ENCODE results near the gene ADAM12.
"Not testable (repeated sequence)": the region's sequence is repeated elsewhere in the genome, so short reads cannot be mapped to it uniquely, and the experiment has no call there.

ADAM12 gene

DNA sequence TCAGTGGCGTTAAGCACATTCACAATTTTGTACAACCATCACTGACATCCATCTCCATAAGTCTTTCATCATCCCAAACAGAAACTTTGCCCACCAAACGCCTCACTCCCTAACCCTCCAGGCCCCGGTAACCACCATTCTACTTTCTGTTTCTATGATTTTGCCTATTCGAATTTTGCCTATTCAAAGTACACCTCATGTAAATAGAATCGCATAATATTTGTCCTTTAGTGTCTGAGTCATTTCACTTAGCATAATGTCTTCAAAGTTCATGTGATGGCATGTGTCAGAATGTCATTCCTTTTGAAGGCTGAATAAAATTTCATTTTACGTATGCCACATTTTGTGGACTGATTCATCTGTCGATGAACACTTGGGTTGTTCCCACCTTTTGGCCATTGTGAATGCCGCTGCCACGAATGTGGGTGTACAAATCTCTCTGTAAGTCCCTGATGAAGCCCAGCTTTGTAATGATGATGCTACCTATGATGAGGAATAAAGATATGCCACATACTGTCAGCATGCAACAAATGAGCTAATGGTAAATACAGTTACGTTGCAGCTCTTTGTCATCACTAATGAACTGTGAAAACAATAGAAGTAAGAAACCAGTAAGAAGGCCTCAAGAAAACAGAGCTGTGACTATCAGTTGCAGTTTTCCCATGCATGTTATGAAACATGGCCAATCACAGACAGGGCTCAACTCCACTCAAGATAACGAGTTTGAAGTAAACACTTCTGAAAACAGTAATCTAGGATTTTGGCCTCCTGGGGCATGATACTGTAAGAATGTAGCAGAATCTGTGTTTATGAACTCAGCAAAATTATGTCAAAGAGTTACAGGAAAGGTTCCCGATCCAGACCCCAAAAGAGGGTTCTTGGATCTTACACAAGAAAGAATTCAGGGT, 120.0 kb downstream of the ADAM12 start:
- in situ Hi-C loops (cut with MboI; ENCODE audit: low sequenced_read_pairs), result no loop called here

DNA sequence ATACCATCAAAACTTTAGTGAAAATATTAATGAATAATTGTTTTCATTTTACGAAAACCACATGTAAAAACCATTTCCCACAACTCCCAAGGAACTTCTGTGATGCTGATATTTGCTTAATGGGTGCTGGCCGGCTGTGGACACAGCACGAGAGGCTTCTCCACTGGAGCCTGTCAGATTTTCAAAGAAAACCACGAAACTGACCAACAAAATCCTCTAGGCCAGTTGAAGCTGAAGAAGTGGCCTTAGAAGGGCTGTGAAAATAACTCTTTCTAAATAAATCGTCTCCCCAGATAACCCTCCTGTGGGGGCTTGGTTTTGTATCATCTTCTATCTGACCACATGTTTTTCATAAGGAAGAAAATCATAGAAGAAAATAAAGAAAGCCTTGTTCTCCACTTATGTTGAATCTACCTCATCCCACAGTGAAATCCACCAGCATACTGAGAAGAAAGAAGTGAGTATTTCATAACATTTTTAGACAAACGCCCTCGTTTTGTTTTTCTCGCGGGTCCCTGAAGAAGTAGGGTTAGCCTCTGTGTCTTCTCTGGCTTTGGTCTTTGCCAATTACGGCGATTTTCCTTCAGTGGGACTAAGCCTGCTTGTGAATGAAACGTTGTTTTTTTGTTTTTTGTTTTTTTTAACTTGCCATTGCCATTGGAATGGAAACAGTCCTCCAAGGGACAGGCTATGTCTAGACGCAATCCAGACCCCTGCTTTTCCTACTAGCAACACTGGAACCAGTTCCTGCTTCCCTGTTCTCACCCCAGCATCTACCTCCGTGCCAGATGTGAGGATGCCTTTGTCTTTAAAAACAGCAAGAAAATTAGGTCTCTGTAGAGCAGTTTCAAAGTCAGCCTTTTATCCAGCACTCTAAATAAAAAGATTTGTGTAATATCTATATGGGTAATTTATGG, 123.9 kb downstream of the ADAM12 start:
- in situ Hi-C loops (cut with MboI; ENCODE audit: low sequenced_read_pairs), result no loop called here

- in situ Hi-C loops (cut with MboI; ENCODE audit: low sequenced_read_pairs), result no loop called here
These were observed 125.1 kb downstream of the ADAM12 start for GRCh38 chr10:126263006-126263676.

DNA sequence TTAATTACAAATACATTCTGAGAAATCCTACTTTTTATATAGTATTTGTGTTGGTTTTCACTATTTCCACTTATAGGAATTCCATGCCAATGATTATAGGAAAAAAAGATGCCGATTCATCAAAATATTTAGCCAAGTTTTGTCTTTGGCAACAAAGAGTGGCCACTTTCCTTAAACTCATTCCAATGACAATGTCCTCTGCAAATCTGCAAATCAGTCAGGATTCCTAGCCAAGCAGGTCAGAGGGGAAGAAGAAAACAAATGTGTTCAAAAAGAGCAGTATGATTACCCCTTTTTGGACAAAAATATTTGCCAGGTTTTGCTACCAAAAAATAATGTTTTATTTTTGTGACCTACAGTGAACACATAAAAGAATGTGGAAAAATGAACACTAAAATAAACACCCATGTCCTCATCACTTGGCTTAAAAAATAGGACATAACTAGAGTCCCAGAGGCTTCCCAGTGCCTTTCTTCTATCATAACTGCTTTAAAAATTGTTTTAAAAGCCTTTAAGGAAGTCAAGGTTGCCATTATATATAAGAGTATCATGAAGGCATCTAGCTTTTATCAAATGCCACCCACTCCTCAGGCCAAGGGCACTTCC, 125.9 kb downstream of the ADAM12 start:
- in situ Hi-C loops (cut with MboI; ENCODE audit: low sequenced_read_pairs), result no loop called here

DNA sequence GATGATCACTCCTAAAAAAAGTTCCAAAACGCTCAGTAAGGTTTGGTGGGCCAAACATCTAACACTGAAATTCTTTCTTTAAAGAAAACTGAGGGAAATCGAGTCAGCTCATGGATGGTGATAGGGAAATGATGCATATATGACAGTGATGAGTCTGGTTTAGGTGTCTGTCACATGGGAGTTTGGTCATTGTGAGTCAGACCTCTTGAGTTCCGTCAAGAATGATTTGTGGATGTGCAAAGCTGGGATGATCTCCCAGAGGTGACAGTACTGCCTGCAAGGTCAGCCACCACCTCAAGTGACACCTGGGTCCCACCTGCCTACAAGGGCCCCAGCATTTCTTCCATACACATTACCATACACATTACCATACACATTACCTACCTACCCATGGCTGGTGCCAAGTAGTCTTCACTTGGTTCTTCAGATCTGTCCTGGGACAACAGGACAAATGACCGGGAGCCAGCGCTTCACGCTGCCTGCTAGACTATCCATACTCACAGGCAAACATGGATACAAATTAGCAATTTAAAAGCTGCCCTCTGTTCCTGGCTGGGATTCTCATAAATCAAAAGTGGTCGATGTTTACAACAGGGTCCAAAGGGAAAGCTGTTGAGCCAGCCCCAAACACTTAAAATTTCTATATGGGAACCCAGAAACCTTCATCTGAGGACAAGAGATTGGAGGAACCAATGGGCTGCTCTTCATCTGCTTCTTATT, 128.4 kb downstream of the ADAM12 start:
- in situ Hi-C loops (cut with MboI; ENCODE audit: low sequenced_read_pairs), result no loop called here

DNA sequence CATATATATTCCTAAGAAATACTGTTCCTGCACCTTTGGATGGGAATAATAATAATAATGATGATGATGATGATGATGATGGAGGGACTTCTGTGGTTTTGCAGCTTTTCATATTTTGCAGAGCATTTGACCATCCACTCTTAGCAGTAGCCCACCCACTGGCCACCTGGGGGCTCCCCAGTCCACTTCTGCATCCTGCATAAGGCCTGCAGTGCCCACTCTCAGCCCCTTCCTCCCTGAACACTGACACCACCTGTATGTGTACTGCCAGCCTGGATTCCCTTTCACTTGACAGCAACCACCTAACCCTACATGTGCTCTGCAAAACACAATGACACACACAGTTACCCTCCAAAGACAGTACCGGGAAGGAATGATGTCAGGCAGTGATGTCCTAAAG, 131.4 kb downstream of the ADAM12 start:
- in situ Hi-C loops (cut with MboI; ENCODE audit: low sequenced_read_pairs), result no loop called here

GRCh38 chr10:126255313-126255712, 133.0 kb downstream of the ADAM12 start:
- in situ Hi-C loops (cut with MboI; ENCODE audit: low sequenced_read_pairs), result no loop called here

DNA sequence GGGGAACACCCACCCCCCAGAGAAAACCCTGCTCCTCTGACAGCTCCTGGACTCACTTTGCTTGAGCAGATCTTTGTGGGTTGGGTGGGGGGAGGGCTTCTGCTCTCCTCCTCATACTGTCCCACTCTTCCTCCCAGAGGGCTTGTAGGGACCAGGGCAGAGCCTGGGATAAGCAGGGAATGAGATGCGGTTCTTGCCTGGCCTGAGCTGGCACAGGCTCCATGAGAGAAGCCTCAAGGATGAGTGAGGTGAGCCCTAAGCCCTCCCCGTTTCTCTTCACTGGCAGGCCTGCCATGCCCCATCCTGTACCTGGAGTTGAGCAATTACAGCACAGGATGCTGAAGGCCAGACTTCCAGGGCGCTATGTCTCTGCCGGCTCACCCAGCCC, 134.7 kb downstream of the ADAM12 start:
- in situ Hi-C loops (cut with MboI; ENCODE audit: low sequenced_read_pairs), result no loop called here

- in situ Hi-C loops (cut with MboI; ENCODE audit: low sequenced_read_pairs), result no loop called here
These were observed 135.2 kb downstream of the ADAM12 start for GRCh38 chr10:126252884-126253610.

- in situ Hi-C loops (cut with MboI; ENCODE audit: low sequenced_read_pairs), result no loop called here
These were observed 136.4 kb downstream of the ADAM12 start for GRCh38 chr10:126251778-126252407.

DNA sequence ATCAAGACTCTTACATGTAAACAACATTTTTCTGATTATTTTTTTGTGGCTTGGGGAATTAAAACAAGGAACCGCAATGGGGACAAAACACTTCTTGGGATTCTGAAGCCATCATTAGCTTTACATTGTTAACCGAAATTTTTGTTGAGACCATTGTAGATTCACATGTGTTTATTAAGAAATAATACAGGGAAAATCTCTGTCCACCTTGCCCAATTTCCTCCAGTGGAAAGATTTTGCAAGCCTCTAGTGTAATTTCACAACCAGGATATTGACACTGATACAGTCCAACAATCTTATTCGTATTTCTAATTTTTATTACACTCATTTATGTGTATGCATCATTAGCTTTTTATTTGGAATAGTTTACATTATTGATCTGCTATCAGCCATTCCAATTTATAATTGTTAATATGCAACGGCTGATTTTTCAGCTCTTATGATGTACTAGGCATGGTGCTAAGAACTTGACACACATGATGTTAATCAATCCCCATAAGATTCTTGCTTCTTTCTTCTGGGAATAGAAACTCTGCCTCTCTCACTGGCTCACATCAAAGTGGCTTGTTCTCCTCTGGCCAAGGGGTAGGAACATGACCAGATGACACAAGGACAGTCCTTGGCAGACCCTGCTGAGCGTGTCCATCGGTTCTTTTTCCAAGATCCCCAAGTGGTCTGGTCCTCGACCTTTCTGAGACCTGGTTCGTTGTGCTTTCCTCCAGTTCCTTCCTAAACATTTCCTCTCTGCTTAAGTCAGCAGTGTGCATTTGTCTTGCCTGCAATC, 137.6 kb downstream of the ADAM12 start:
- in situ Hi-C loops (cut with MboI; ENCODE audit: low sequenced_read_pairs), result no loop called here

GRCh38 chr10:126250045-126250444, 138.2 kb downstream of the ADAM12 start:
- in situ Hi-C loops (cut with MboI; ENCODE audit: low sequenced_read_pairs), result no loop called here

- in situ Hi-C loops (cut with MboI; ENCODE audit: low sequenced_read_pairs), result no loop called here
These were observed 140.8 kb downstream of the ADAM12 start for GRCh38 chr10:126247446-126247975.

GRCh38 chr10:126246396-126246795, 141.9 kb downstream of the ADAM12 start:
- in situ Hi-C loops (cut with MboI; ENCODE audit: low sequenced_read_pairs), result not testable (repeated sequence)

GRCh38 chr10:126245501-126245900, 142.8 kb downstream of the ADAM12 start:
- in situ Hi-C loops (cut with MboI; ENCODE audit: low sequenced_read_pairs), result no loop called here

- in situ Hi-C loops (cut with MboI; ENCODE audit: low sequenced_read_pairs), result no loop called here
These were observed 144.3 kb downstream of the ADAM12 start for GRCh38 chr10:126243971-126244370.

DNA sequence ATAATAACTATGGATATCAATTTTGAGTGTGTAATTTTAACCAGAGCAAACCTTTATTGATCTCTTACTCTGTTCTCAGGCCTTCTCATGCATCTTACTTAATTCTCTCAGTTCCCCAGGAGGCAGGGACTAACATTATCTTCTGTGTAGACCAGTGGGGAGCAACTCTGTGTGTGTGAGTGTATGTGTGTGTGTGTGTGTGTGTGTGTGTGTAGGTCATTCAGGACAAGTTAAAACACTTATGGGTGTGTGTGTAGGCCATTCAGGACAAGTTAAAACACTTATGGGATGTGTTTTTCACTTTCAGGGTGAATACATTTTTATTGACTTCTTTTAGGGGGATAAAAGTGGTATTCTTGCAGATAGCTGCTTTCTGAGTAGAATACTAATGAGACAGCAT, 145.0 kb downstream of the ADAM12 start:
- in situ Hi-C loops (cut with MboI; ENCODE audit: low sequenced_read_pairs), result no loop called here

Measured in hTERT RPE-1 (cell line).